Chondrocyte (in vitro differentiated cells): ENCODE results near the gene TRABD2A. TPM values are rescaled to one million over a fixed set of nuclear protein-coding genes. Genes with fewer than 3 reads are reported as not detected.

ENCODE experiments used
- DNase-seq: peaks from one replicate; pipeline ENCODE4 v3.0.0; 2021; ENCODE audit warnings: mixed read lengths, low spot score
- H3K27ac Mint-ChIP-seq: one replicate; pipeline ENCODE4 v1.8.0; 2021; ENCODE audit warnings: mild to moderate bottlenecking, moderate library complexity, mixed read lengths; ENCODE audit not compliant: unreplicated experiment
- H3K27me3 Mint-ChIP-seq: 2 replicates; pipeline ENCODE4 v1.8.0; 2021; ENCODE audit warnings: low read depth, mixed read lengths
- H3K36me3 Mint-ChIP-seq: 2 replicates; pipeline ENCODE4 v1.8.0; 2021; ENCODE audit warnings: low read depth, mixed read lengths
- H3K4me1 Mint-ChIP-seq: 2 replicates; pipeline ENCODE4 v1.8.0; 2021; ENCODE audit warnings: low read depth, mild to moderate bottlenecking, mixed read lengths
- H3K4me3 Mint-ChIP-seq: one replicate; pipeline ENCODE4 v1.8.0; 2021; ENCODE audit warnings: mild to moderate bottlenecking, moderate library complexity, mixed read lengths; ENCODE audit not compliant: unreplicated experiment
- H3K9me3 Mint-ChIP-seq: 2 replicates; pipeline ENCODE4 v1.8.0; 2021; ENCODE audit warnings: low read depth, mixed read lengths
- CTCF ChIP-seq: fragments of 200-600 bp; sonication (generic); IDR thresholded peaks from 2 replicates; pipeline ENCODE4 v1.5.0; 2021; ENCODE audit warnings: antibody characterized with exemption, mild to moderate bottlenecking, moderate library complexity
- total RNA-seq: library from RNA; stranded (reverse); gene quantifications from 3 replicates; pipeline ENCODE4 v1.2.1, GENCODE V29; 2021

The TRABD2A gene
- total RNA-seq, 1 donor from 2014 or later: 0.37 TPM

GRCh38 chr2:84823229-84823628 lies 57.7 kb downstream of the TRABD2A start:
- DNase-seq: no peak
- Mint-ChIP-seq H3K36me3 (no peaks in the 10 kb centered on the region), H3K27ac (no peak overlapping the region), H3K4me1 (no peaks in the 10 kb centered on the region), H3K4me3 (no peak overlapping the region), H3K9me3 (no peaks in the 10 kb centered on the region), H3K27me3 (peaks cover 22% of the 10 kb centered on the region)
- TF ChIP-seq CTCF: no peak

- Mint-ChIP-seq H3K27me3 (peaks cover 18% of the 10 kb centered on the region), H3K9me3 (no peaks in the 10 kb centered on the region), H3K27ac (no peak overlapping the region), H3K36me3 (no peaks in the 10 kb centered on the region), H3K4me1 (no peaks in the 10 kb centered on the region), H3K4me3 (no peak overlapping the region)
- DNase-seq: no peak
- no peak for TF ChIP-seq CTCF
These were observed 59.1 kb downstream of the TRABD2A start for GRCh38 chr2:84821806-84822205.

- no peak overlapping the region for H3K27ac Mint-ChIP-seq
- no peaks in the 10 kb centered on the region for H3K4me1 Mint-ChIP-seq
- H3K9me3 Mint-ChIP-seq: no peaks in the 10 kb centered on the region
These were observed 63.6 kb downstream of the TRABD2A start for GRCh38 chr2:84817239-84817655.

GRCh38 chr2:84816426-84817026 lies 64.4 kb downstream of the TRABD2A start:
- no peaks in the 10 kb centered on the region for H3K4me1 Mint-ChIP-seq
- no peak overlapping the region for H3K27ac Mint-ChIP-seq
- no peaks in the 10 kb centered on the region for H3K36me3 Mint-ChIP-seq
- TF ChIP-seq CTCF: no peak
- no peak for DNase-seq
- no peaks in the 10 kb centered on the region for H3K9me3 Mint-ChIP-seq
- no peak overlapping the region for H3K4me3 Mint-ChIP-seq
- H3K27me3 Mint-ChIP-seq: peaks cover 32% of the 10 kb centered on the region

More at GRCh38 chr2:84817239-84817655, 63.6 kb downstream of the TRABD2A start:
- Mint-ChIP-seq H3K36me3 (no peaks in the 10 kb centered on the region), H3K4me3 (no peak overlapping the region), H3K27me3 (peaks cover 29% of the 10 kb centered on the region)
- DNase-seq: no peak
- no peak for TF ChIP-seq CTCF

- Mint-ChIP-seq H3K9me3 (no peaks in the 10 kb centered on the region), H3K27ac (no peak overlapping the region), H3K4me3 (no peak overlapping the region), H3K36me3 (no peaks in the 10 kb centered on the region), H3K4me1 (no peaks in the 10 kb centered on the region), H3K27me3 (peaks cover 35% of the 10 kb centered on the region)
- TF ChIP-seq CTCF: no peak
- no peak for DNase-seq
These were observed 65.7 kb downstream of the TRABD2A start for GRCh38 chr2:84815146-84815545.
